K562 (cell line): ENCODE data around the gene RNF43. TPM values are rescaled to one million over a fixed set of nuclear protein-coding genes. Genes with fewer than 3 reads are reported as not detected.

Experiments used
- BACH1 ChIP-seq: fragments of 200-800 bp; sonication (Bioruptor generic); IDR thresholded peaks from 2 replicates; pipeline ENCODE4 v1.6.1; 2016; ENCODE audit warnings: missing genetic modification characterization, missing compliant biosample characterization
- BRD4 ChIP-seq: fragments of 200-600 bp; sonication (generic); IDR thresholded peaks from 2 replicates; pipeline ENCODE4 v1.6.1; 2017; ENCODE audit warnings: inconsistent platforms
- CHD4 ChIP-seq: fragments of 200-600 bp; sonication (generic); IDR thresholded peaks from 3 replicates; pipeline ENCODE4 v1.6.1; 2012; ENCODE audit warnings: low read depth, mild to moderate bottlenecking, mixed read lengths, low read length, inconsistent platforms; ENCODE audit not compliant: insufficient read depth, insufficient replicate concordance, poor library complexity, severe bottlenecking
- CSDE1 ChIP-seq, 2 experiments: fragments of 450-650 bp; IDR thresholded peaks; 2 replicates each; pipeline ENCODE4 v1.6.1; 2016; ENCODE audit warnings: mild to moderate bottlenecking in 1 of 2
- DMBX1 ChIP-seq: fragments of 250-450 bp; sonication (Bioruptor Pico); IDR thresholded peaks from 2 replicates; pipeline ENCODE4 v1.8.0; 2022; ENCODE audit warnings: inconsistent platforms, mild to moderate bottlenecking, moderate library complexity, borderline replicate concordance
- E2F3 ChIP-seq: fragments of 250-450 bp; sonication (Bioruptor Pico); IDR thresholded peaks from 2 replicates; pipeline ENCODE4 v1.4.0; 2020; ENCODE audit warnings: mild to moderate bottlenecking
- FOXK2 ChIP-seq, 2 experiments: fragments of 450-650 bp; IDR thresholded peaks in 1 of 2; conservative IDR thresholded peaks in 1 of 2; 2 replicates each; pipeline ENCODE4 v1.6.1; 2016; ENCODE audit warnings: low read depth in 2 of 2, mild to moderate bottlenecking in 1 of 2
- FOXP1 ChIP-seq: sonication (generic); formaldehyde crosslinking; IDR thresholded peaks from 2 replicates; pipeline ENCODE4 v1.8.0; 2022; ENCODE audit warnings: mild to moderate bottlenecking, missing genetic modification reagents
- FUS ChIP-seq: fragments of 200-400 bp; formaldehyde crosslinking; optimal IDR thresholded peaks from 2 replicates; pipeline ENCODE3; 2017; ENCODE audit warnings: low read depth, low read length
- GTF2F1 ChIP-seq: IDR thresholded peaks from 2 replicates; pipeline ENCODE4 v1.6.1; 2011; ENCODE audit warnings: low read depth, low read length, improper control_type of control experiment
- HDAC2 ChIP-seq: fragments of 450-650 bp; IDR thresholded peaks from 2 replicates; pipeline ENCODE4 v1.6.1; 2016; ENCODE audit warnings: mild to moderate bottlenecking
- HDAC8 ChIP-seq: fragments of 450-650 bp; IDR thresholded peaks from 2 replicates; pipeline ENCODE4 v1.6.1; 2016; ENCODE audit warnings: mild to moderate bottlenecking, missing genetic modification characterization, moderate library complexity, missing compliant biosample characterization
- HMG20B ChIP-seq: fragments of 250-450 bp; sonication (Bioruptor Pico); IDR thresholded peaks from 2 replicates; pipeline ENCODE4 v1.5.0; 2021; ENCODE audit warnings: mild to moderate bottlenecking
- L3MBTL2 ChIP-seq: fragments of 450-650 bp; IDR thresholded peaks from 2 replicates; pipeline ENCODE4 v1.6.1; 2016; ENCODE audit warnings: mild to moderate bottlenecking, moderate library complexity
- MIER1 ChIP-seq: fragments of 450-650 bp; IDR thresholded peaks from 2 replicates; pipeline ENCODE4 v1.6.1; 2016; ENCODE audit warnings: antibody characterized with exemption, mild to moderate bottlenecking, low read depth
- MYNN ChIP-seq, 2 experiments: sonication (generic); formaldehyde crosslinking in 1 of 2; IDR thresholded peaks; 2 replicates each; pipeline versions ENCODE4 v1.5.0 to v1.6.1; 2016 to 2020; ENCODE audit warnings: antibody characterized with exemption in 1 of 2, missing genetic modification reagents in 1 of 2
- NFE2L1 ChIP-seq: fragments of 450-650 bp; IDR thresholded peaks from 2 replicates; pipeline ENCODE4 v1.6.1; 2016; ENCODE audit warnings: missing genetic modification characterization, low read depth, mild to moderate bottlenecking, missing compliant biosample characterization, moderate library complexity, borderline replicate concordance
- NFIC ChIP-seq: fragments of 450-650 bp; IDR thresholded peaks from 2 replicates; pipeline ENCODE4 v1.6.1; 2017; ENCODE audit warnings: mild to moderate bottlenecking, inconsistent platforms
- RBM25 ChIP-seq: fragments of 200-400 bp; formaldehyde crosslinking; IDR thresholded peaks from 2 replicates; pipeline ENCODE4 v1.6.1; 2018; ENCODE audit warnings: low read length, low read depth, moderate library complexity; ENCODE audit not compliant: severe bottlenecking
- RCOR1 ChIP-seq, 2 experiments: IDR thresholded peaks; 2 replicates each; pipeline ENCODE4 v1.6.1; 2012; ENCODE audit warnings: low read depth in 2 of 2, low read length in 2 of 2, borderline replicate concordance in 1 of 2, improper control_type of control experiment in 1 of 2
- SETDB1 ChIP-seq: IDR thresholded peaks from one replicate; pipeline ENCODE4 v1.6.1; 2012; ENCODE audit warnings: low read length, control low read depth, inconsistent platforms
- TEAD4 ChIP-seq, 2 experiments: sonication (generic) in 1 of 2; formaldehyde crosslinking in 1 of 2; IDR thresholded peaks; 2 replicates each; pipeline versions ENCODE4 v1.6.1 to v1.8.0; 2012 to 2022; ENCODE audit warnings: borderline replicate concordance in 1 of 2, inconsistent platforms in 1 of 2, low read length in 1 of 2, mild to moderate bottlenecking in 1 of 2, missing genetic modification reagents in 1 of 2
- ZKSCAN3 ChIP-seq: fragments of 250-450 bp; sonication (Bioruptor Pico); IDR thresholded peaks from 2 replicates; pipeline ENCODE4 v1.4.0; 2020
- ZNF174 ChIP-seq: fragments of 250-450 bp; sonication (Bioruptor Pico); IDR thresholded peaks from 2 replicates; pipeline ENCODE4 v1.4.0; 2020; ENCODE audit warnings: mild to moderate bottlenecking
- ZNF354B ChIP-seq: fragments of 250-450 bp; sonication (Bioruptor Pico); IDR thresholded peaks from 2 replicates; pipeline ENCODE4 v1.4.0; 2020
- ZNF408 ChIP-seq: fragments of 250-450 bp; sonication (Bioruptor Pico); IDR thresholded peaks from 2 replicates; pipeline ENCODE4 v1.4.0; 2020; ENCODE audit warnings: low read depth, mild to moderate bottlenecking, moderate library complexity
- ZNF644 ChIP-seq: fragments of 200-800 bp; sonication (Bioruptor generic); IDR thresholded peaks from 2 replicates; pipeline ENCODE4 v1.6.1; 2016; ENCODE audit warnings: low read depth, missing genetic modification characterization, missing compliant biosample characterization
- ZNF717 ChIP-seq: fragments of 250-450 bp; sonication (Bioruptor Pico); IDR thresholded peaks from 2 replicates; pipeline ENCODE4 v1.5.0; 2021
- polyA plus RNA-seq, 8 experiments: library from polyadenylated mRNA; depleted of rRNA in 4 of 8; stranded (reverse) in 5 of 8; unstranded in 3 of 8; fragments of >200 nt; fragmentation: Nextera tagmentation in 2 of 8; fragmentation: Illumina TruSeq in 1 of 8; extraction: Ambion mirVana in 2 of 8; extraction: Trizol in 1 of 8; gene quantifications; 2 replicates each; pipeline versions ENCODE4 v1.2.1 to v1.2.3, GENCODE V29; 2011 to 2014; ENCODE audit warnings: inconsistent platforms in 1 of 8, missing spikeins in 1 of 8
- total RNA-seq, 7 experiments: library from RNA; depleted of rRNA in 6 of 7; stranded (reverse); fragments of >200 nt in 6 of 7; fragmentation: Illumina TruSeq in 2 of 7; extraction: Trizol in 2 of 7; gene quantifications; 2 replicates each; pipeline versions ENCODE4 v1.2.1 to v1.2.3, GENCODE V29; 2011 to 2021; ENCODE audit warnings: low replicate concordance in 1 of 7
- TF ChIP-seq, protein P1 (sequence below): fragments of 450-650 bp; formaldehyde crosslinking; IDR thresholded peaks from 2 replicates; pipeline ENCODE4 v1.4.0; 2020; ENCODE audit warnings: mild to moderate bottlenecking, mixed read lengths
- TF ChIP-seq, protein P2 (sequence below): fragments of 450-650 bp; formaldehyde crosslinking; IDR thresholded peaks from 2 replicates; pipeline ENCODE4 v1.4.0; 2020; ENCODE audit warnings: mild to moderate bottlenecking, moderate library complexity

Gene RNF43
- total and polyA plus RNA-seq, 9 of the 15 experiments (the other 6 are each of a cell fraction or from before 2014, with no cell fraction given) = 0.29 to 2.7 (median 1.4) TPM

- TF ChIP-seq DMBX1 (CRISPR knock-in tag) (no peak), RCOR1 (IDR thresholded peaks at IDR 0.05; ENCODE audit: borderline replicate concordance in 1 of 2, low read depth in 2 of 2, low read length in 2 of 2) (peak in 1 of 2 experiments; percentile 68; a peak in 2 of 4 replicates), ZNF354B (CRISPR knock-in tag) (no peak), CSDE1 (IDR thresholded peaks at IDR 0.05) (no peak), HDAC2 (0 out of 2 replicates have a peak, but pooled peaks have one; percentile 46), RBM25 (no peak), BRD4 (no peak), HMG20B (CRISPR knock-in tag) (no peak), E2F3 (CRISPR knock-in tag) (no peak), FUS (no peak), MIER1 (no peak), MYNN (IDR thresholded peaks at IDR 0.05) (peak; percentile 57; the same call in 1 of the 2 replicates), MYNN (CRISPR knock-in tag; IDR thresholded peaks at IDR 0.05) (no peak), BACH1 (no peak), ZNF174 (CRISPR knock-in tag) (no peak), GTF2F1 (no peak), ZNF717 (CRISPR knock-in tag) (no peak), FOXK2 (conservative IDR thresholded peaks at IDR 0.05 in 1 of 2, IDR thresholded peaks at IDR 0.05 in 1 of 2; ENCODE audit: low read depth in 2 of 2) (no peak), NFIC (peak; percentile 67; the same call in 1 of the 2 replicates), NFE2L1 (tag) (no peak), HDAC8 (no peak), FOXP1 (no peak), ZKSCAN3 (no peak), ZNF408 (CRISPR knock-in tag) (no peak), L3MBTL2 (no peak), SETDB1 (no peak), ZNF644 (no peak), CHD4 (no peak), TEAD4 (IDR thresholded peaks at IDR 0.05; ENCODE audit: low read length) (peak; percentile 55), TEAD4 (CRISPR knock-in tag; IDR thresholded peaks at IDR 0.05; ENCODE audit: borderline replicate concordance) (no peak)
- TF ChIP-seq, protein P1, sequence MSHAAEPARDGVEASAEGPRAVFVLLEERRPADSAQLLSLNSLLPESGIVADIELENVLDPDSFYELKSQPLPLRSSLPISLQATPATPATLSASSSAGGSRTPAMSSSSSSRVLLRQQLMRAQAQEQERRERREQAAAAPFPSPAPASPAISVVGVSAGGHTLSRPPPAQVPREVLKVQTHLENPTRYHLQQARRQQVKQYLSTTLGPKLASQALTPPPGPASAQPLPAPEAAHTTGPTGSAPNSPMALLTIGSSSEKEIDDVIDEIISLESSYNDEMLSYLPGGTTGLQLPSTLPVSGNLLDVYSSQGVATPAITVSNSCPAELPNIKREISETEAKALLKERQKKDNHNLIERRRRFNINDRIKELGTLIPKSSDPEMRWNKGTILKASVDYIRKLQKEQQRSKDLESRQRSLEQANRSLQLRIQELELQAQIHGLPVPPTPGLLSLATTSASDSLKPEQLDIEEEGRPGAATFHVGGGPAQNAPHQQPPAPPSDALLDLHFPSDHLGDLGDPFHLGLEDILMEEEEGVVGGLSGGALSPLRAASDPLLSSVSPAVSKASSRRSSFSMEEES (CRISPR knock-in tag) = no peak
- TF ChIP-seq, protein P2, sequence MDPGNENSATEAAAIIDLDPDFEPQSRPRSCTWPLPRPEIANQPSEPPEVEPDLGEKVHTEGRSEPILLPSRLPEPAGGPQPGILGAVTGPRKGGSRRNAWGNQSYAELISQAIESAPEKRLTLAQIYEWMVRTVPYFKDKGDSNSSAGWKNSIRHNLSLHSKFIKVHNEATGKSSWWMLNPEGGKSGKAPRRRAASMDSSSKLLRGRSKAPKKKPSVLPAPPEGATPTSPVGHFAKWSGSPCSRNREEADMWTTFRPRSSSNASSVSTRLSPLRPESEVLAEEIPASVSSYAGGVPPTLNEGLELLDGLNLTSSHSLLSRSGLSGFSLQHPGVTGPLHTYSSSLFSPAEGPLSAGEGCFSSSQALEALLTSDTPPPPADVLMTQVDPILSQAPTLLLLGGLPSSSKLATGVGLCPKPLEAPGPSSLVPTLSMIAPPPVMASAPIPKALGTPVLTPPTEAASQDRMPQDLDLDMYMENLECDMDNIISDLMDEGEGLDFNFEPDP = no peak
These were observed 29.5 kb downstream of the RNF43 start (continued) for GRCh38 chr17:58387834-58388233.
